ENCODE data around the gene BCL2. TPM values are rescaled to one million over a fixed set of nuclear protein-coding genes. Genes with fewer than 3 reads are reported as not detected.

The BCL2 gene
- polyA plus RNA-seq, 1 of the 3 experiments (the other 2 are of a cell fraction), result 1.5 TPM

DNA sequence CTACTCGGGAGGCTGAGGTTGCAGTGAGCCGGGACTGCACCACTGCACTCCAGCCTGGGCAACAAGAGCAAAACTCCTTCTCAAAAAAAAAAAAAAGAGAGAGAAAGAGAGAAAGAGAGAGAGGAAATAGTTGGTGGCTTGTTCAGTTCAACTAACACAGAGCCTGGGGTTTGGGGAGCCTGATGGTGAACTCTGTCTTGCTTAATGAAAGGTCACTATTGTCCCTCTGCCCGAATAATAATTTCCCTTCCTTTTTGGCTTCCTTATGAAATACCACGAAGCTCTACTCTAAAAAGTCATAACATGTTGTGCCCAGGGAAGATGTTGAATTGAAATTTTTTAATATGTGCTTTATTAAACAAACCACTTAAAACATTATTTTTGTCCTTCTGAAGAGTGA is 17.3 kb downstream of the BCL2 start:
- WGBS (ENCODE audit: low lambda C conversion rate), result 85% methylated on average over 4 of the region's 4 CpGs
- Histone ChIP-seq H3K27ac (ENCODE audit: low read depth in 2 of 2, low read length in 1 of 2) (no peak overlapping the region), H2AFZ (ENCODE audit: low read depth) (no peak overlapping the region), H3K9me2 (no peaks in the 10 kb centered on the region), H3K79me2 (ENCODE audit: insufficient read depth) (no peaks in the 10 kb centered on the region), H3K4me2 (no peak overlapping the region), H3K27me3 (ENCODE audit: insufficient read depth) (no peaks in the 10 kb centered on the region), H3K9ac (no peak overlapping the region), H4K20me1 (ENCODE audit: insufficient read depth) (no peaks in the 10 kb centered on the region), H3K36me3 (replicated peaks in 1 of 2; ENCODE audit: control insufficient read depth in 1 of 2, insufficient read depth in 2 of 2, low read length in 1 of 2) (no peaks in the 10 kb centered on the region), H3K4me1 (ENCODE audit: control insufficient read depth in 1 of 2, insufficient read depth in 2 of 2, low read depth in 1 of 2, low read length in 1 of 2) (peaks cover 6 to 11% of the 10 kb centered on the region in 2 experiments; a peak in 3 of 4 replicates), H3F3A (replicated peaks; ENCODE audit: insufficient read depth) (no peaks in the 10 kb centered on the region), H3K4me3 (ENCODE audit: low read depth in 2 of 2, low read length in 1 of 2) (no peak overlapping the region), H3K9me3 (no peaks in the 10 kb centered on the region)
- no peak for TF ChIP-seq TCF12 (IDR thresholded peaks at IDR 0.05)
- no peak for TF ChIP-seq RFX5 (IDR thresholded peaks at IDR 0.05; ENCODE audit: low read length)
- TF ChIP-seq USF1 (IDR thresholded peaks at IDR 0.05; ENCODE audit: borderline replicate concordance, low read depth), result no peak
- TF ChIP-seq SIN3A (IDR thresholded peaks at IDR 0.05; ENCODE audit: borderline replicate concordance, low read depth, low read length), result no peak
- no peak for TF ChIP-seq RAD21 (IDR thresholded peaks at IDR 0.05; ENCODE audit: low read length)
- TF ChIP-seq TEAD4 (IDR thresholded peaks at IDR 0.05; ENCODE audit: borderline replicate concordance, insufficient read depth), result no peak
- no peak for TF ChIP-seq TAF1 (IDR thresholded peaks at IDR 0.05; ENCODE audit: borderline replicate concordance, low read depth, low read length)
- no peak for TF ChIP-seq NRF1 (IDR thresholded peaks at IDR 0.05; ENCODE audit: low read depth, low read length)
- POLR2A ChIA-PET, result no interaction called here
- no peak for DNase-seq
- CTCF ChIA-PET, result no interaction called here

DNA sequence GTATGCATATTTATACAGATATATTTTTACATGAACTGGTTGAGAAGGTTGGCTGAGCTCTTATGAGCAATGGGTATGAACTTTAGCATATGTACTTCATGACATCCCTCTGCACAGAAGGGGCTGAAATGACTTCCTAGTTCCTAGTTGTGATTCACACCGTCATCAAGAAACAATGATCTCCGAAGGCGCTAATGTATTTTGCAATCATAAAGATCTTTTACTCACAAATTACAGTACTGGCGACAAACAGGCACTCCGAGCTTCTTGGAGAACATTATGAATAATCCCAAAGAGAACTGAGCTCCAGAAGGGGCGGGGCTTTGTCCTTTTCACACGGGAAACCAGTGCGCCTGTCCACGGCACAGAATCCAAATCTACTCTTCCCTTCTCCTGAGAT is 18.1 kb downstream of the BCL2 start:
- Histone ChIP-seq H2AFZ (ENCODE audit: low read depth) (no peak overlapping the region), H3K4me3 (ENCODE audit: low read depth in 2 of 2, low read length in 1 of 2) (no peak overlapping the region), H3K36me3 (replicated peaks in 1 of 2; ENCODE audit: control insufficient read depth in 1 of 2, insufficient read depth in 2 of 2, low read length in 1 of 2) (no peaks in the 10 kb centered on the region), H3K9ac (no peak overlapping the region), H3K4me2 (no peak overlapping the region), H3K4me1 (ENCODE audit: control insufficient read depth in 1 of 2, insufficient read depth in 2 of 2, low read depth in 1 of 2, low read length in 1 of 2) (peaks cover 3 to 6% of the 10 kb centered on the region in 2 experiments; a peak in 3 of 4 replicates), H3K79me2 (ENCODE audit: insufficient read depth) (no peaks in the 10 kb centered on the region), H3K9me2 (no peaks in the 10 kb centered on the region), H3K27ac (ENCODE audit: low read depth in 2 of 2, low read length in 1 of 2) (no peak overlapping the region), H3F3A (replicated peaks; ENCODE audit: insufficient read depth) (no peaks in the 10 kb centered on the region), H3K27me3 (ENCODE audit: insufficient read depth) (no peaks in the 10 kb centered on the region), H3K9me3 (no peaks in the 10 kb centered on the region), H4K20me1 (ENCODE audit: insufficient read depth) (no peaks in the 10 kb centered on the region)
- DNase-seq, result no peak
- POLR2A ChIA-PET, result no interaction called here
- CTCF ChIA-PET, result interaction anchor here (0.9 to 1.0 kb wide), 2 partner anchors 17 kb away, joined by 3 to 4 read pairs; no protein-coding TSS in a partner anchor
- no peak for TF ChIP-seq FOXJ3 (CRISPR knock-in tag; IDR thresholded peaks at IDR 0.05)
- no peak for TF ChIP-seq RFX5 (IDR thresholded peaks at IDR 0.05; ENCODE audit: low read length)
- TF ChIP-seq GABPA (IDR thresholded peaks at IDR 0.05; ENCODE audit: low read depth), result no peak
- no peak for TF ChIP-seq MXI1 (IDR thresholded peaks at IDR 0.05; ENCODE audit: low read depth, low read length)
- no peak for TF ChIP-seq TEAD4 (IDR thresholded peaks at IDR 0.05; ENCODE audit: borderline replicate concordance, insufficient read depth)
- TF ChIP-seq RXRA (IDR thresholded peaks at IDR 0.05; ENCODE audit: borderline replicate concordance, low read depth), result no peak
- no peak for TF ChIP-seq RCOR1 (IDR thresholded peaks at IDR 0.05; ENCODE audit: low read length)
- TF ChIP-seq, protein P1, sequence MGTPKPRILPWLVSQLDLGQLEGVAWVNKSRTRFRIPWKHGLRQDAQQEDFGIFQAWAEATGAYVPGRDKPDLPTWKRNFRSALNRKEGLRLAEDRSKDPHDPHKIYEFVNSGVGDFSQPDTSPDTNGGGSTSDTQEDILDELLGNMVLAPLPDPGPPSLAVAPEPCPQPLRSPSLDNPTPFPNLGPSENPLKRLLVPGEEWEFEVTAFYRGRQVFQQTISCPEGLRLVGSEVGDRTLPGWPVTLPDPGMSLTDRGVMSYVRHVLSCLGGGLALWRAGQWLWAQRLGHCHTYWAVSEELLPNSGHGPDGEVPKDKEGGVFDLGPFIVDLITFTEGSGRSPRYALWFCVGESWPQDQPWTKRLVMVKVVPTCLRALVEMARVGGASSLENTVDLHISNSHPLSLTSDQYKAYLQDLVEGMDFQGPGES (IDR thresholded peaks at IDR 0.05; ENCODE audit: low read depth, low read length), result no peak
- TF ChIP-seq YY1 (IDR thresholded peaks at IDR 0.05; ENCODE audit: low read depth), result no peak
- no peak for TF ChIP-seq TCF12 (IDR thresholded peaks at IDR 0.05)
- no peak for TF ChIP-seq MEF2A (IDR thresholded peaks at IDR 0.05; ENCODE audit: borderline replicate concordance, low read depth)
- no peak for TF ChIP-seq PBX3 (IDR thresholded peaks at IDR 0.05)
- no peak for TF ChIP-seq CHD2 (IDR thresholded peaks at IDR 0.05; ENCODE audit: low read length, partially characterized antibody)
- TF ChIP-seq SIN3A (IDR thresholded peaks at IDR 0.05; ENCODE audit: borderline replicate concordance, low read depth, low read length), result no peak
- TF ChIP-seq POLR2AphosphoS5 (IDR thresholded peaks at IDR 0.05; ENCODE audit: low read depth, low read length), result no peak
- no peak for TF ChIP-seq EZH2phosphoT487 (IDR thresholded peaks at IDR 0.05; ENCODE audit: borderline replicate concordance, low read depth)
- TF ChIP-seq USF2 (IDR thresholded peaks at IDR 0.05; ENCODE audit: borderline replicate concordance, low read depth, low read length), result no peak
- no peak for TF ChIP-seq RAD21 (IDR thresholded peaks at IDR 0.05; ENCODE audit: low read length)
- no peak for TF ChIP-seq EP300 (IDR thresholded peaks at IDR 0.05; ENCODE audit: borderline replicate concordance in 1 of 2, low read depth in 1 of 2, low read length in 1 of 2)
- 92% methylated on average over 9 of the region's 9 CpGs for WGBS (ENCODE audit: low lambda C conversion rate)

Data from SK-N-SH (cell line).